HG03558 (cell line): ENCODE measurements around the gene PDGFRA.
"Not testable (repeated sequence)": the region's sequence is repeated elsewhere in the genome, so short reads cannot be mapped to it uniquely, and the experiment has no call there.

Experiments
- ATAC-seq: cut with Tn5 transposase; IDR thresholded peaks from one replicate; pipeline ENCODE4 v1.9.1; 2021; ENCODE audit warnings: moderate number of reproducible peaks; ENCODE audit not compliant: unreplicated experiment; ENCODE audit errors: extremely low read depth

PDGFRA gene

GRCh38 chr4:54315561-54316538 lies 86.8 kb downstream of the PDGFRA start:
- ATAC-seq = peak; percentile 98

- ATAC-seq = no peak
These were observed 88.6 kb downstream of the PDGFRA start for GRCh38 chr4:54317690-54318089.

GRCh38 chr4:54318904-54319303 lies 89.8 kb downstream of the PDGFRA start:
- ATAC-seq = no peak

GRCh38 chr4:54320826-54321685 lies 92.0 kb downstream of the PDGFRA start:
- ATAC-seq = no peak

GRCh38 chr4:54322818-54323417 lies 93.8 kb downstream of the PDGFRA start:
- no peak for ATAC-seq

GRCh38 chr4:54330896-54331295 lies 101.8 kb downstream of the PDGFRA start:
- ATAC-seq = no peak

- no peak for ATAC-seq
These were observed 103.4 kb downstream of the PDGFRA start for GRCh38 chr4:54332542-54332941.

- ATAC-seq = no peak
These were observed 104.6 kb downstream of the PDGFRA start for GRCh38 chr4:54333657-54334056.

- ATAC-seq = not testable (repeated sequence)
These were observed 105.7 kb downstream of the PDGFRA start for GRCh38 chr4:54334769-54335168.

GRCh38 chr4:54337009-54337408 lies 107.9 kb downstream of the PDGFRA start:
- no peak for ATAC-seq

- not testable (repeated sequence) for ATAC-seq
These were observed 113.0 kb downstream of the PDGFRA start for GRCh38 chr4:54342067-54342466.
